ENCODE data around the gene BTBD2.

DNA sequence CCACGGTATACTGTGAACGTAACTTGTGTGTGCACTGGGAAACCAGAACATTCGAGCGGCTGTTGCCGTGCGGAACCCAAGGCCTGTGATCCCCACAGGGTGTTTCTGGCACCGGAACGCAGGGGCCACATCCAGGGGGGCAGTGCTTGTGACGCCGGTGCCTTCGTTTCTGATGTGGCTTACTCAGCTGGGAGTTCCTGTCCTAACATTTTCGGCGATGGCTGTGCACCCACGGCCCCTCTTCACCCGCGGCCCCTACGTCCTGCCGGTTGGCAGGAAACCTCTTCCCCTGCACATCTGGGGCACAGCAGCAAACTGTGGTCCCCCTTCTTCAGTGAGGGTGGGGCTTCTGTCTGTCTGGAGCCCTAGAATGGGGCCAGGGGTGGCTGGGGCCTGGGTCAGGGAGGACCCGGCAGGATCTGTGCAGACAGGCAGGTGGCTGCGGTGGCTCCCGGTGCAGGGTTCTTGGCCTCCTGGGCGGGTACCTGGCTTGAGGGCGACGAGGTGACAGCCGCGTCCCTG is 48.4 kb downstream of the BTBD2 start:
- TF ChIP-seq, protein P1, sequence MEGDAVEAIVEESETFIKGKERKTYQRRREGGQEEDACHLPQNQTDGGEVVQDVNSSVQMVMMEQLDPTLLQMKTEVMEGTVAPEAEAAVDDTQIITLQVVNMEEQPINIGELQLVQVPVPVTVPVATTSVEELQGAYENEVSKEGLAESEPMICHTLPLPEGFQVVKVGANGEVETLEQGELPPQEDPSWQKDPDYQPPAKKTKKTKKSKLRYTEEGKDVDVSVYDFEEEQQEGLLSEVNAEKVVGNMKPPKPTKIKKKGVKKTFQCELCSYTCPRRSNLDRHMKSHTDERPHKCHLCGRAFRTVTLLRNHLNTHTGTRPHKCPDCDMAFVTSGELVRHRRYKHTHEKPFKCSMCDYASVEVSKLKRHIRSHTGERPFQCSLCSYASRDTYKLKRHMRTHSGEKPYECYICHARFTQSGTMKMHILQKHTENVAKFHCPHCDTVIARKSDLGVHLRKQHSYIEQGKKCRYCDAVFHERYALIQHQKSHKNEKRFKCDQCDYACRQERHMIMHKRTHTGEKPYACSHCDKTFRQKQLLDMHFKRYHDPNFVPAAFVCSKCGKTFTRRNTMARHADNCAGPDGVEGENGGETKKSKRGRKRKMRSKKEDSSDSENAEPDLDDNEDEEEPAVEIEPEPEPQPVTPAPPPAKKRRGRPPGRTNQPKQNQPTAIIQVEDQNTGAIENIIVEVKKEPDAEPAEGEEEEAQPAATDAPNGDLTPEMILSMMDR (IDR thresholded peaks at IDR 0.05 in 4 of 5, conservative IDR thresholded peaks at IDR 0.05 in 1 of 5), result no peak
- no peak for TF ChIP-seq POLR2A (IDR thresholded peaks at IDR 0.05)
